GM18511 (cell line): ENCODE measurements around the gene AADAC.
"Not testable (repeated sequence)": the region's sequence is repeated elsewhere in the genome, so short reads cannot be mapped to it uniquely, and the experiment has no call there.

Source experiments
- ATAC-seq: cut with Tn5 transposase; IDR thresholded peaks from one replicate; pipeline ENCODE4 v1.9.1; 2021; ENCODE audit warnings: mild to moderate bottlenecking, moderate library complexity; ENCODE audit not compliant: unreplicated experiment

The AADAC gene

GRCh38 chr3:151813799-151814198 is at the start of gene AADAC:
AADAC (plus strand) TSS chr3:151814116; CDS start chr3:151814163, 47 bp downstream.
- ATAC-seq: no peak

- not testable (repeated sequence) for ATAC-seq
Measured at GRCh38 chr3:151764699-151765098, 49.2 kb upstream of the AADAC start.

GRCh38 chr3:151765685-151766084 is 48.2 kb upstream of the AADAC start:
- no peak for ATAC-seq

GRCh38 chr3:151766454-151766853 is 47.5 kb upstream of the AADAC start:
- no peak for ATAC-seq

- ATAC-seq: no peak
Measured at GRCh38 chr3:151768393-151768930, 45.5 kb upstream of the AADAC start.

GRCh38 chr3:151769175-151769574 is 44.7 kb upstream of the AADAC start:
- ATAC-seq: no peak

- no peak for ATAC-seq
Measured at GRCh38 chr3:151770956-151771355, 43.0 kb upstream of the AADAC start.

GRCh38 chr3:151772825-151773480 is 41.0 kb upstream of the AADAC start:
- no peak for ATAC-seq

GRCh38 chr3:151774235-151774634 is 39.7 kb upstream of the AADAC start:
- no peak for ATAC-seq

GRCh38 chr3:151774910-151775309 is 39.0 kb upstream of the AADAC start:
- no peak for ATAC-seq

- no peak for ATAC-seq
Measured at GRCh38 chr3:151775314-151776258, 38.3 kb upstream of the AADAC start.

GRCh38 chr3:151776259-151776740 is 37.6 kb upstream of the AADAC start:
- ATAC-seq: no peak

GRCh38 chr3:151777880-151778279 is 36.0 kb upstream of the AADAC start:
- ATAC-seq: no peak

- no peak for ATAC-seq
Measured at GRCh38 chr3:151787626-151788025, 26.3 kb upstream of the AADAC start.

GRCh38 chr3:151788401-151788800 is 25.5 kb upstream of the AADAC start:
- no peak for ATAC-seq

GRCh38 chr3:151789853-151790463 is 24.0 kb upstream of the AADAC start:
- no peak for ATAC-seq

- not testable (repeated sequence) for ATAC-seq
Measured at GRCh38 chr3:151790763-151791162, 23.2 kb upstream of the AADAC start.

- ATAC-seq: no peak
Measured at GRCh38 chr3:151792411-151792810, 21.5 kb upstream of the AADAC start.

- no peak for ATAC-seq
Measured at GRCh38 chr3:151793636-151794035, 20.3 kb upstream of the AADAC start.

- no peak for ATAC-seq
Measured at GRCh38 chr3:151794080-151794479, 19.8 kb upstream of the AADAC start.

GRCh38 chr3:151795276-151795675 is 18.6 kb upstream of the AADAC start:
- no peak for ATAC-seq
